GM23248 (cell line): ENCODE data around the gene AARS1.

Experiments used
- EZH2 ChIP-seq: fragments of 200-600 bp; sonication (generic); IDR thresholded peaks from 2 replicates; pipeline ENCODE4 v1.6.1; 2018; ENCODE audit warnings: antibody characterized with exemption, mild to moderate bottlenecking; ENCODE audit not compliant: insufficient read depth, poor library complexity, severe bottlenecking
- EZH2phosphoT487 ChIP-seq: fragments of 200-600 bp; sonication (generic); IDR thresholded peaks from 2 replicates; pipeline ENCODE4 v1.6.1; 2018; ENCODE audit warnings: antibody characterized with exemption, moderate library complexity, mild to moderate bottlenecking, low read depth; ENCODE audit not compliant: insufficient read depth

GRCh38 chr16:70258065-70258464, 31.2 kb downstream of the AARS1 start:
- TF ChIP-seq EZH2 (no peak), EZH2phosphoT487 (no peak)
